SK-N-SH (cell line): Measurements from ENCODE around the gene PPP1R16B. TPM values are rescaled to one million over a fixed set of nuclear protein-coding genes. Genes with fewer than 3 reads are reported as not detected.

Experiments used
- CTCF ChIA-PET: fragments of 300-600, 350-600 bp; formaldehyde crosslinking; extraction: SDS; loops from one replicate; lab custom pipeline; 2021; lab: Yijun Ruan, JAX
- POLR2A ChIA-PET: fragments of 350-600 bp; sonication (Branson Sonifier 250); formaldehyde crosslinking; extraction: SDS; loops from one replicate; lab custom pipeline; 2020; ENCODE audit warnings: antibody characterized with exemption, inconsistent platforms; lab: Yijun Ruan, JAX
- DNase-seq: peaks from one replicate; pipeline ENCODE4 v3.0.0; 2012
- H2AFZ ChIP-seq: fragments of 200-600 bp; sonication (generic); 2 replicates; pipeline ENCODE4 v1.8.1; 2016; ENCODE audit warnings: antibody characterized with exemption, mild to moderate bottlenecking, low read depth
- H3F3A ChIP-seq: fragments of 200-600 bp; sonication (generic); replicated peaks from 2 replicates; pipeline ENCODE3; 2016; ENCODE audit warnings: antibody characterized with exemption, mild to moderate bottlenecking; ENCODE audit not compliant: insufficient read depth
- H3K27ac ChIP-seq, 2 experiments: fragments of 200-500 bp in 1 of 2; fragments of 200-600 bp in 1 of 2; sonication (Bioruptor generic) in 1 of 2; sonication (generic), shearing (Covaris generic) in 1 of 2; 2 replicates each; pipeline versions ENCODE4 v1.5.1 to v1.6.1; 2014 to 2016; ENCODE audit warnings: low read depth in 2 of 2, inconsistent platforms in 1 of 2, low read length in 1 of 2, mild to moderate bottlenecking in 1 of 2, mixed read lengths in 1 of 2
- H3K27me3 ChIP-seq: fragments of 200-600 bp; sonication (generic), shearing (Covaris generic); 2 replicates; pipeline ENCODE4 v1.6.1; 2016; ENCODE audit warnings: mixed run types; ENCODE audit not compliant: insufficient read depth
- H3K36me3 ChIP-seq, 2 experiments: fragments of 200-500 bp in 1 of 2; fragments of 200-600 bp in 1 of 2; sonication (Bioruptor generic) in 1 of 2; sonication (generic) in 1 of 2; replicated peaks in 1 of 2; 2 replicates each; pipeline versions ENCODE3 to v1.5.1; 2014 to 2016; ENCODE audit warnings: low read length in 1 of 2, mild to moderate bottlenecking in 1 of 2; ENCODE audit not compliant: insufficient read depth in 2 of 2, control insufficient read depth in 1 of 2
- H3K4me1 ChIP-seq, 2 experiments: fragments of 200-500 bp in 1 of 2; fragments of 200-600 bp in 1 of 2; sonication (Bioruptor generic) in 1 of 2; sonication (generic), shearing (Covaris generic) in 1 of 2; 2 replicates each; pipeline versions ENCODE4 v1.5.1 to v1.6.1; 2014 to 2016; ENCODE audit warnings: low read depth in 1 of 2, low read length in 1 of 2, mixed run types in 1 of 2; ENCODE audit not compliant: insufficient read depth in 2 of 2, control insufficient read depth in 1 of 2
- H3K4me2 ChIP-seq: fragments of 200-600 bp; sonication (generic), shearing (Covaris generic); 2 replicates; pipeline ENCODE4 v1.6.1; 2017; ENCODE audit warnings: mixed run types
- H3K4me3 ChIP-seq, 2 experiments: fragments of 200-500 bp in 1 of 2; fragments of 200-600 bp in 1 of 2; sonication (Bioruptor generic) in 1 of 2; sonication (generic), shearing (Covaris generic) in 1 of 2; 2 replicates each; pipeline versions ENCODE4 v1.5.1 to v1.8.1; 2014 to 2016; ENCODE audit warnings: low read depth in 2 of 2, inconsistent platforms in 1 of 2, low read length in 1 of 2, mild to moderate bottlenecking in 1 of 2, mixed read lengths in 1 of 2, moderate library complexity in 1 of 2
- H3K79me2 ChIP-seq: fragments of 200-600 bp; sonication (generic); 2 replicates; pipeline ENCODE4 v1.8.1; 2017; ENCODE audit warnings: mild to moderate bottlenecking; ENCODE audit not compliant: insufficient read depth
- H3K9ac ChIP-seq: fragments of 200-600 bp; sonication (generic); 2 replicates; pipeline ENCODE4 v1.6.1; 2017; ENCODE audit warnings: mixed run types
- H3K9me2 ChIP-seq: fragments of 200-600 bp; sonication (generic); 2 replicates; pipeline ENCODE4 v1.6.1; 2017; ENCODE audit warnings: mixed run types
- H3K9me3 ChIP-seq: fragments of 200-600 bp; sonication (generic); 2 replicates; pipeline ENCODE4 v1.6.1; 2017; ENCODE audit warnings: mixed run types, mild to moderate bottlenecking, moderate library complexity
- H4K20me1 ChIP-seq: fragments of 200-600 bp; sonication (generic); 2 replicates; pipeline ENCODE4 v1.6.1; 2017; ENCODE audit warnings: mild to moderate bottlenecking, mixed run types; ENCODE audit not compliant: insufficient read depth
- CHD2 ChIP-seq: fragments of 150-350 bp; IDR thresholded peaks from 2 replicates; pipeline ENCODE4 v1.6.1; 2018; ENCODE audit warnings: low read length; ENCODE audit not compliant: partially characterized antibody
- EP300 ChIP-seq, 2 experiments: IDR thresholded peaks; 2 replicates each; pipeline versions ENCODE4 v1.4.0 to v1.6.1; 2012; ENCODE audit warnings: borderline replicate concordance in 1 of 2, low read depth in 1 of 2, low read length in 1 of 2
- EZH2phosphoT487 ChIP-seq: fragments of 200-600 bp; sonication (generic); IDR thresholded peaks from 2 replicates; pipeline ENCODE4 v1.6.1; 2017; ENCODE audit warnings: low read depth, mixed run types, mild to moderate bottlenecking, antibody characterized with exemption, moderate library complexity, borderline replicate concordance
- FOXJ3 ChIP-seq: sonication (generic); formaldehyde crosslinking; IDR thresholded peaks from 2 replicates; pipeline ENCODE4 v1.5.1; 2020; ENCODE audit warnings: mild to moderate bottlenecking, missing genetic modification reagents
- GABPA ChIP-seq: IDR thresholded peaks from 2 replicates; pipeline ENCODE4 v1.4.0; 2012; ENCODE audit warnings: low read depth, mild to moderate bottlenecking
- GATA2 ChIP-seq: sonication (generic); formaldehyde crosslinking; IDR thresholded peaks from 2 replicates; pipeline ENCODE4 v1.5.0; 2020; ENCODE audit warnings: mild to moderate bottlenecking, missing genetic modification reagents
- JUND ChIP-seq: IDR thresholded peaks from 2 replicates; pipeline ENCODE4 v1.4.0; 2012
- NFIC ChIP-seq: IDR thresholded peaks from 2 replicates; pipeline ENCODE4 v1.4.0; 2012; ENCODE audit warnings: borderline replicate concordance
- NRF1 ChIP-seq: IDR thresholded peaks from 2 replicates; pipeline ENCODE4 v1.6.1; 2012; ENCODE audit warnings: low read depth, mild to moderate bottlenecking, low read length
- POLR2AphosphoS5 ChIP-seq: IDR thresholded peaks from 2 replicates; pipeline ENCODE4 v1.6.1; 2012; ENCODE audit warnings: low read depth, low read length
- RAD21 ChIP-seq: IDR thresholded peaks from 2 replicates; pipeline ENCODE4 v1.6.1; 2012; ENCODE audit warnings: mild to moderate bottlenecking, low read length
- RFX5 ChIP-seq: IDR thresholded peaks from 2 replicates; pipeline ENCODE4 v1.6.1; 2012; ENCODE audit warnings: mild to moderate bottlenecking, improper control_type of control experiment, low read length
- RXRA ChIP-seq: IDR thresholded peaks from 2 replicates; pipeline ENCODE4 v1.4.0; 2012; ENCODE audit warnings: low read depth, mild to moderate bottlenecking, borderline replicate concordance
- SIN3A ChIP-seq: IDR thresholded peaks from 2 replicates; pipeline ENCODE4 v1.6.1; 2012; ENCODE audit warnings: low read depth, mild to moderate bottlenecking, low read length, moderate library complexity, borderline replicate concordance
- SMC3 ChIP-seq: IDR thresholded peaks from 2 replicates; pipeline ENCODE4 v1.6.1; 2012; ENCODE audit warnings: low read depth, low read length, improper control_type of control experiment
- TEAD4 ChIP-seq: IDR thresholded peaks from 2 replicates; pipeline ENCODE4 v1.4.0; 2012; ENCODE audit warnings: mild to moderate bottlenecking, borderline replicate concordance; ENCODE audit not compliant: insufficient read depth
- WGBS: methylation state at CpG from one replicate; pipeline ENCODE4 v1.1.6; 2017; ENCODE audit warnings: low lambda C conversion rate; 5-methylcytosine and 5-hydroxymethylcytosine counted together
- polyA plus RNA-seq, 3 experiments: library from polyadenylated mRNA; depleted of rRNA; stranded (reverse); fragments of >200 nt; gene quantifications; 2 replicates each; pipeline ENCODE4 v1.2.3, GENCODE V29; 2012
- TF ChIP-seq, protein P1 (sequence below): IDR thresholded peaks from 2 replicates; pipeline ENCODE4; 2012
- TF ChIP-seq, protein P2 (sequence below): IDR thresholded peaks from 2 replicates; pipeline ENCODE4 v1.4.0; 2012; ENCODE audit warnings: low read depth, borderline replicate concordance
- TF ChIP-seq, protein P3 (sequence below): fragments of 150-350 bp; IDR thresholded peaks from 2 replicates; pipeline ENCODE4 v1.6.1; 2016; ENCODE audit warnings: mild to moderate bottlenecking, low read depth, low read length
- TF ChIP-seq, protein P4 (sequence below): IDR thresholded peaks from 2 replicates; pipeline ENCODE4 v1.4.0; 2012; ENCODE audit warnings: low read depth, borderline replicate concordance
- TF ChIP-seq, protein P5 (sequence below): fragments of 200-600 bp; sonication (generic); IDR thresholded peaks from 2 replicates; pipeline ENCODE4 v1.6.1; 2017; ENCODE audit warnings: antibody characterized with exemption, mild to moderate bottlenecking, moderate library complexity

PPP1R16B gene
- polyA plus RNA-seq, 1 of the 3 experiments (the other 2 are of a cell fraction) = 0.28 TPM

DNA sequence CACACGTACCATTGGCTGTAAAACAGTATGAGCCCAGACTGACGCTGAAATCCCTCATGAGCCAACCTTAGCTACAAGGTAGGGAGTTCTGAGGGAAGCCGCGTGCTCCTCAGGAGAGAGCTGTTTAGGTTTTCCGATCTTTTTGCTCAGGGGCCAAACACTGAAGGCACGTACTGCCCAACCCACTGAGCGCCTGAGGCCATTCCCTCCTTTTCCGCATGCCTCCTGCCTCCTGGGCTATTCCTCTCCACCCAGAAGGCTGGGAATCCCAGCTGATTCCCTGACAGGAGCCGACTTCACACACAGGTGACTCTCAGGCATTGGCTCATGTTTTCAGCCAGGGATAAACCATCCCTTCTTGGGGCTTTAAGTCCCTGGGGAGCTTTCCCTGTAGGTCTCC, 115.4 kb downstream of the PPP1R16B start:
- ChIA-PET POLR2A (interaction anchor here (0.5 kb wide), 1 partner anchor 55 kb away, joined by 3 read pairs; no protein-coding TSS in a partner anchor), CTCF (interaction anchor here (0.8 to 3.2 kb wide), 4 partner anchors 27 to 191 kb away, joined by 3 to 18 read pairs (median 10); no protein-coding TSS in a partner anchor)
- Histone ChIP-seq H3F3A (peaks cover 3% of the 10 kb centered on the region), H3K36me3 (no peaks in the 10 kb centered on the region), H3K27ac (no peak overlapping the region), H3K9me3 (no peaks in the 10 kb centered on the region), H3K4me3 (no peak overlapping the region), H3K4me2 (no peak overlapping the region), H3K9ac (no peak overlapping the region), H3K27me3 (peaks cover 11% of the 10 kb centered on the region; the same call in 1 of the 2 replicates), H3K9me2 (no peaks in the 10 kb centered on the region), H3K79me2 (no peaks in the 10 kb centered on the region), H2AFZ (no peak overlapping the region), H3K4me1 (no peaks in the 10 kb centered on the region; a peak in 1 of 4 replicates), H4K20me1 (no peaks in the 10 kb centered on the region)
- 70% methylated on average over 9 of the region's 9 CpGs for WGBS
- TF ChIP-seq SIN3A (no peak), NRF1 (no peak), RFX5 (no peak), JUND (no peak), RXRA (no peak), GATA2 (no peak), SMC3 (no peak)
- TF ChIP-seq, protein P1, sequence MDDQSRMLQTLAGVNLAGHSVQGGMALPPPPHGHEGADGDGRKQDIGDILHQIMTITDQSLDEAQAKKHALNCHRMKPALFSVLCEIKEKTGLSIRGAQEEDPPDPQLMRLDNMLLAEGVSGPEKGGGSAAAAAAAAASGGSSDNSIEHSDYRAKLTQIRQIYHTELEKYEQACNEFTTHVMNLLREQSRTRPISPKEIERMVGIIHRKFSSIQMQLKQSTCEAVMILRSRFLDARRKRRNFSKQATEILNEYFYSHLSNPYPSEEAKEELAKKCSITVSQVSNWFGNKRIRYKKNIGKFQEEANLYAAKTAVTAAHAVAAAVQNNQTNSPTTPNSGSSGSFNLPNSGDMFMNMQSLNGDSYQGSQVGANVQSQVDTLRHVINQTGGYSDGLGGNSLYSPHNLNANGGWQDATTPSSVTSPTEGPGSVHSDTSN = no peak
- TF ChIP-seq, protein P2, sequence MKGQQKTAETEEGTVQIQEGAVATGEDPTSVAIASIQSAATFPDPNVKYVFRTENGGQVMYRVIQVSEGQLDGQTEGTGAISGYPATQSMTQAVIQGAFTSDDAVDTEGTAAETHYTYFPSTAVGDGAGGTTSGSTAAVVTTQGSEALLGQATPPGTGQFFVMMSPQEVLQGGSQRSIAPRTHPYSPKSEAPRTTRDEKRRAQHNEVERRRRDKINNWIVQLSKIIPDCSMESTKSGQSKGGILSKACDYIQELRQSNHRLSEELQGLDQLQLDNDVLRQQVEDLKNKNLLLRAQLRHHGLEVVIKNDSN = no peak
- TF ChIP-seq, protein P3, sequence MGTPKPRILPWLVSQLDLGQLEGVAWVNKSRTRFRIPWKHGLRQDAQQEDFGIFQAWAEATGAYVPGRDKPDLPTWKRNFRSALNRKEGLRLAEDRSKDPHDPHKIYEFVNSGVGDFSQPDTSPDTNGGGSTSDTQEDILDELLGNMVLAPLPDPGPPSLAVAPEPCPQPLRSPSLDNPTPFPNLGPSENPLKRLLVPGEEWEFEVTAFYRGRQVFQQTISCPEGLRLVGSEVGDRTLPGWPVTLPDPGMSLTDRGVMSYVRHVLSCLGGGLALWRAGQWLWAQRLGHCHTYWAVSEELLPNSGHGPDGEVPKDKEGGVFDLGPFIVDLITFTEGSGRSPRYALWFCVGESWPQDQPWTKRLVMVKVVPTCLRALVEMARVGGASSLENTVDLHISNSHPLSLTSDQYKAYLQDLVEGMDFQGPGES = no peak
- DNase-seq = no peak

DNA sequence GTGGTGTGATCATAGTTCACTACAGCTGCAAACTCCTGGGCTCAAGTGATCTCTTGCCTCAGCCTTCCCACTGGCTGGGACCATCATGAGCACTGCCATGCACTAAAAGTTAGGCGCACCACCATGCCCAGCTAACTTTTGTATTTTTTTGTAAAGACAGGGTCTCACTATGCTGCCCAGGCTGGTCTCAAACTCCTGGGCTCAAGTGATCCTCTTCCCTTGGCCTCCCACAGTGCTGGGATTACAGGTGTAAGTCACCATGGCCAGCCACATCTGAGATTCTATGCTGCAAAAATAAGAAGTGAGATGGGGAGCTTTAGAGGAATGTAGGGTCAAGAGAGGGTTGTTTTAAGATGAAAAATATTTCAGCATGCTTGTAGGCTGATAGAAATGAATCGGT, 119.2 kb downstream of the PPP1R16B start:
- Histone ChIP-seq H3K36me3 (no peaks in the 10 kb centered on the region), H3K4me2 (no peak overlapping the region), H2AFZ (no peak overlapping the region), H3K27me3 (peaks cover 11% of the 10 kb centered on the region; the same call in 1 of the 2 replicates), H3K4me3 (no peak overlapping the region), H3K9ac (no peak overlapping the region), H3K9me3 (no peaks in the 10 kb centered on the region), H3K79me2 (peaks cover 32% of the 10 kb centered on the region), H3F3A (peaks cover 3% of the 10 kb centered on the region), H3K9me2 (no peaks in the 10 kb centered on the region), H3K4me1 (peaks cover 0 to 11% of the 10 kb centered on the region in 2 experiments; a peak in 2 of 4 replicates), H4K20me1 (peaks cover 7% of the 10 kb centered on the region; the same call in 1 of the 2 replicates), H3K27ac (no peak overlapping the region)
- ChIA-PET POLR2A (no interaction called here), CTCF (interaction anchor here (0.6 to 3.6 kb wide), 6 partner anchors 10 to 1118 kb away, joined by 3 to 41 read pairs (median 3); no protein-coding TSS in a partner anchor)
- DNase-seq = no peak
- 98% methylated on average over 2 of the region's 2 CpGs for WGBS
- no peak for TF ChIP-seq NFIC
- no peak for TF ChIP-seq RFX5
- TF ChIP-seq EZH2phosphoT487 = no peak
- TF ChIP-seq GABPA = no peak
- TF ChIP-seq RAD21 = no peak
- no peak for TF ChIP-seq SMC3
- TF ChIP-seq, protein P4, sequence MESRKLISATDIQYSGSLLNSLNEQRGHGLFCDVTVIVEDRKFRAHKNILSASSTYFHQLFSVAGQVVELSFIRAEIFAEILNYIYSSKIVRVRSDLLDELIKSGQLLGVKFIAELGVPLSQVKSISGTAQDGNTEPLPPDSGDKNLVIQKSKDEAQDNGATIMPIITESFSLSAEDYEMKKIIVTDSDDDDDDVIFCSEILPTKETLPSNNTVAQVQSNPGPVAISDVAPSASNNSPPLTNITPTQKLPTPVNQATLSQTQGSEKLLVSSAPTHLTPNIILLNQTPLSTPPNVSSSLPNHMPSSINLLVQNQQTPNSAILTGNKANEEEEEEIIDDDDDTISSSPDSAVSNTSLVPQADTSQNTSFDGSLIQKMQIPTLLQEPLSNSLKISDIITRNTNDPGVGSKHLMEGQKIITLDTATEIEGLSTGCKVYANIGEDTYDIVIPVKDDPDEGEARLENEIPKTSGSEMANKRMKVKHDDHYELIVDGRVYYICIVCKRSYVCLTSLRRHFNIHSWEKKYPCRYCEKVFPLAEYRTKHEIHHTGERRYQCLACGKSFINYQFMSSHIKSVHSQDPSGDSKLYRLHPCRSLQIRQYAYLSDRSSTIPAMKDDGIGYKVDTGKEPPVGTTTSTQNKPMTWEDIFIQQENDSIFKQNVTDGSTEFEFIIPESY = no peak
- TF ChIP-seq EP300 (IDR thresholded peaks at IDR 0.05; ENCODE audit: borderline replicate concordance in 1 of 2, low read depth in 1 of 2, low read length in 1 of 2) = no peak
- no peak for TF ChIP-seq POLR2AphosphoS5
- TF ChIP-seq CHD2 = no peak
- TF ChIP-seq, protein P5, sequence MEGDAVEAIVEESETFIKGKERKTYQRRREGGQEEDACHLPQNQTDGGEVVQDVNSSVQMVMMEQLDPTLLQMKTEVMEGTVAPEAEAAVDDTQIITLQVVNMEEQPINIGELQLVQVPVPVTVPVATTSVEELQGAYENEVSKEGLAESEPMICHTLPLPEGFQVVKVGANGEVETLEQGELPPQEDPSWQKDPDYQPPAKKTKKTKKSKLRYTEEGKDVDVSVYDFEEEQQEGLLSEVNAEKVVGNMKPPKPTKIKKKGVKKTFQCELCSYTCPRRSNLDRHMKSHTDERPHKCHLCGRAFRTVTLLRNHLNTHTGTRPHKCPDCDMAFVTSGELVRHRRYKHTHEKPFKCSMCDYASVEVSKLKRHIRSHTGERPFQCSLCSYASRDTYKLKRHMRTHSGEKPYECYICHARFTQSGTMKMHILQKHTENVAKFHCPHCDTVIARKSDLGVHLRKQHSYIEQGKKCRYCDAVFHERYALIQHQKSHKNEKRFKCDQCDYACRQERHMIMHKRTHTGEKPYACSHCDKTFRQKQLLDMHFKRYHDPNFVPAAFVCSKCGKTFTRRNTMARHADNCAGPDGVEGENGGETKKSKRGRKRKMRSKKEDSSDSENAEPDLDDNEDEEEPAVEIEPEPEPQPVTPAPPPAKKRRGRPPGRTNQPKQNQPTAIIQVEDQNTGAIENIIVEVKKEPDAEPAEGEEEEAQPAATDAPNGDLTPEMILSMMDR = no peak
- TF ChIP-seq RXRA = no peak
- TF ChIP-seq FOXJ3 = no peak
- no peak for TF ChIP-seq TEAD4
- TF ChIP-seq SIN3A = no peak
